HCT116 (cell line): Measurements from ENCODE around the gene CHST9. TPM values are rescaled to one million over a fixed set of nuclear protein-coding genes. Genes with fewer than 3 reads are reported as not detected.

Experiments used
- ATAC-seq: fragments of 200-7000 bp; cut with Tn5 transposase; 2 replicates; pipeline ENCODE4 v1.9.1; 2020; ENCODE audit warnings: mild to moderate bottlenecking, moderate library complexity
- BruUV-seq: library from RNA; stranded (reverse); fragments of 400-500 nt; replicated peaks from 2 replicates; lab custom pipeline; 2021; lab: Mats Ljungman, UMichigan
- CTCF ChIA-PET: fragments of 300-600 bp; sonication (Branson Sonifier 250); formaldehyde crosslinking; loops from one replicate; lab custom pipeline; 2021; ENCODE audit warnings: antibody characterized with exemption; lab: Charles Lee
- POLR2A ChIA-PET: fragments of 300-600, 350-600 bp; sonication (Branson Sonifier 250); formaldehyde crosslinking; loops from one replicate; lab custom pipeline; 2021; ENCODE audit warnings: antibody characterized with exemption; lab: Charles Lee
- RAD21 ChIA-PET, 2 experiments: fragments of 300-600 bp; sonication (Branson Sonifier 250); formaldehyde crosslinking; loops; one replicate each; lab custom pipeline; 2023; ENCODE audit warnings: low total read pairs in 2 of 2; ENCODE audit not compliant: uncharacterized antibody in 2 of 2, unreplicated experiment in 2 of 2, low non-redundant PET in 1 of 2; lab: Charles Lee
- DNase-seq: peaks from one replicate; pipeline ENCODE4 v3.0.0-alpha.2; 2010; ENCODE audit warnings: low read depth, low spot score
- H2AFZ ChIP-seq: fragments of 200-600 bp; shearing (Covaris generic), sonication (generic); 2 replicates; pipeline ENCODE4 v1.6.1; 2017; ENCODE audit warnings: low read depth, mixed run types, mixed read lengths, antibody characterized with exemption, low read length; ENCODE audit not compliant: poor library complexity, severe bottlenecking
- H3K27ac ChIP-seq: 2 replicates; pipeline ENCODE4 v1.5.1; 2012; ENCODE audit warnings: low read depth, low read length
- H3K27me3 ChIP-seq: fragments of 200-600 bp; sonication (generic); 2 replicates; pipeline ENCODE4 v1.6.1; 2016; ENCODE audit warnings: mixed run types, low read length, mixed read lengths; ENCODE audit not compliant: insufficient read depth
- H3K36me3 ChIP-seq, 2 experiments: fragments of 200-500 bp in 1 of 2; fragments of 200-600 bp in 1 of 2; sonication (Bioruptor generic) in 1 of 2; sonication (generic) in 1 of 2; 2 replicates each; pipeline versions ENCODE4 v1.5.1 to v1.6.1; 2014 to 2016; ENCODE audit warnings: low read length in 2 of 2, inconsistent platforms in 1 of 2, mixed read lengths in 1 of 2, mixed run types in 1 of 2; ENCODE audit not compliant: insufficient read depth in 2 of 2, control insufficient read depth in 1 of 2
- H3K4me1 ChIP-seq, 2 experiments: fragments of 200-600 bp in 1 of 2; sonication (generic) in 1 of 2; 2 replicates each; pipeline versions ENCODE4 v1.5.1 to v1.6.1; 2012 to 2017; ENCODE audit warnings: low read length in 2 of 2, inconsistent platforms in 1 of 2, mild to moderate bottlenecking in 1 of 2, mixed read lengths in 1 of 2, mixed run types in 1 of 2, moderate library complexity in 1 of 2; ENCODE audit not compliant: insufficient read depth in 2 of 2, control insufficient read depth in 1 of 2
- H3K4me2 ChIP-seq: fragments of 200-600 bp; sonication (generic); 2 replicates; pipeline ENCODE4 v1.6.1; 2017; ENCODE audit warnings: mixed run types, low read length, mixed read lengths
- H3K4me3 ChIP-seq, 2 experiments: fragments of 200-600 bp in 1 of 2; sonication (generic) in 1 of 2; replicated peaks in 1 of 2; 2 replicates each; pipeline ENCODE4 v1.5.1; 2011 to 2016; ENCODE audit warnings: low read length in 2 of 2, control low read depth in 1 of 2, low read depth in 1 of 2, mild to moderate bottlenecking in 1 of 2, mixed read lengths in 1 of 2, mixed run types in 1 of 2
- H3K79me2 ChIP-seq: fragments of 200-600 bp; sonication (generic); 2 replicates; pipeline ENCODE4 v1.6.1; 2017; ENCODE audit warnings: mild to moderate bottlenecking, mixed run types, low read length, moderate library complexity, mixed read lengths; ENCODE audit not compliant: insufficient read depth
- H3K9ac ChIP-seq: fragments of 200-600 bp; sonication (generic); 2 replicates; pipeline ENCODE4 v1.6.1; 2016; ENCODE audit warnings: low read length, mixed read lengths
- H3K9me2 ChIP-seq: fragments of 200-600 bp; sonication (generic), shearing (Covaris generic); 2 replicates; pipeline ENCODE4 v1.6.1; 2017; ENCODE audit warnings: mixed run types, mild to moderate bottlenecking, moderate library complexity; ENCODE audit not compliant: insufficient read depth
- H3K9me3 ChIP-seq, 2 experiments: fragments of 200-500 bp in 1 of 2; fragments of 200-600 bp in 1 of 2; sonication (Bioruptor generic) in 1 of 2; sonication (generic) in 1 of 2; 2 replicates each; pipeline ENCODE4 v1.6.1; 2014 to 2017; ENCODE audit warnings: low read length in 2 of 2, mixed read lengths in 2 of 2, inconsistent platforms in 1 of 2, low read depth in 1 of 2, mild to moderate bottlenecking in 1 of 2, mixed run types in 1 of 2, moderate library complexity in 1 of 2; ENCODE audit not compliant: control insufficient read depth in 1 of 2, insufficient read depth in 1 of 2
- H4K20me1 ChIP-seq: fragments of 200-600 bp; sonication (generic), shearing (Covaris generic); 2 replicates; pipeline ENCODE4 v1.6.1; 2017; ENCODE audit warnings: mixed run types, mild to moderate bottlenecking, moderate library complexity; ENCODE audit not compliant: insufficient read depth
- ATF3 ChIP-seq: IDR thresholded peaks from 2 replicates; pipeline ENCODE4 v1.6.1; 2012
- EZH2 ChIP-seq: fragments of 200-600 bp; sonication (generic); IDR thresholded peaks from 2 replicates; pipeline ENCODE4 v1.6.1; 2017; ENCODE audit warnings: antibody characterized with exemption, mixed run types
- FOSL1 ChIP-seq: IDR thresholded peaks from 2 replicates; pipeline ENCODE4 v1.6.1; 2012; ENCODE audit warnings: low read depth
- POLR2AphosphoS5 ChIP-seq: IDR thresholded peaks from 2 replicates; pipeline ENCODE4 v1.6.1; 2011; ENCODE audit warnings: mild to moderate bottlenecking, low read depth, low read length, moderate library complexity
- REST ChIP-seq: IDR thresholded peaks from 2 replicates; pipeline ENCODE4 v1.6.1; 2012; ENCODE audit warnings: low read depth
- SRF ChIP-seq: IDR thresholded peaks from 2 replicates; pipeline ENCODE4 v1.6.1; 2012; ENCODE audit warnings: low read depth
- TCF7L2 ChIP-seq: IDR thresholded peaks from 2 replicates; pipeline ENCODE4 v1.7.0; 2011; ENCODE audit warnings: borderline replicate concordance, inconsistent platforms; ENCODE audit not compliant: insufficient read depth, insufficient read length; ENCODE audit errors: extremely low read depth
- YY1 ChIP-seq: IDR thresholded peaks from 2 replicates; pipeline ENCODE4 v1.6.1; 2011; ENCODE audit warnings: low read length, low read depth, moderate library complexity, mild to moderate bottlenecking; ENCODE audit not compliant: insufficient replicate concordance; ENCODE audit errors: extremely low read depth
- intact Hi-C: fragments of 100-400 bp; cut with micrococcal nuclease; formaldehyde crosslinking; loops from 2 replicates; pipeline ENCODE4 v1.10.0; 2022
- total RNA-seq: library from RNA; stranded (reverse); gene quantifications from one replicate; pipeline ENCODE4 v1.2.1, GENCODE V29; 2021; ENCODE audit not compliant: unreplicated experiment

Gene CHST9
- total RNA-seq, 1 experiment from 2014 or later = not detected

GRCh38 chr18:27064673-27065072 lies 120.4 kb downstream of the CHST9 start:
- CTCF ChIA-PET = no interaction called here
- H3K9me3 ChIP-seq = no peaks in the 10 kb centered on the region
- intact Hi-C loops = no loop called here

More at GRCh38 chr18:27064673-27065072, 120.4 kb downstream of the CHST9 start:
- H3K27me3 ChIP-seq = no peaks in the 10 kb centered on the region
- H3K27ac ChIP-seq = no peak overlapping the region
- H3K36me3 ChIP-seq = no peaks in the 10 kb centered on the region
- H3K9ac ChIP-seq = no peak overlapping the region
- no TSS peak for BruUV-seq
- ATAC-seq = no peak
- H3K4me3 ChIP-seq = no peak overlapping the region
- no peaks in the 10 kb centered on the region for H3K79me2 ChIP-seq
- ChIA-PET RAD21 (no interaction called here), POLR2A (no interaction called here)
- no peak overlapping the region for H2AFZ ChIP-seq
- H4K20me1 ChIP-seq = no peaks in the 10 kb centered on the region
- no peaks in the 10 kb centered on the region for H3K4me1 ChIP-seq
- no peaks in the 10 kb centered on the region for H3K9me2 ChIP-seq
- TF ChIP-seq TCF7L2 (no peak), EZH2 (no peak), FOSL1 (no peak), YY1 (no peak), ATF3 (no peak), SRF (no peak), REST (no peak), POLR2AphosphoS5 (no peak)
- TF ChIP-seq, all 23 proteins: peak for 0
- no peak overlapping the region for H3K4me2 ChIP-seq
- DNase-seq = no peak
